Keratinocyte (primary cell): Measurements from ENCODE around the gene TSPEAR. TPM values are rescaled to one million over a fixed set of nuclear protein-coding genes. Genes with fewer than 3 reads are reported as not detected.

Source experiments
- DNase-seq: peaks from one replicate; pipeline ENCODE4 v3.0.0-alpha.2; 2011; ENCODE audit warnings: low read depth, missing footprints, low spot score
- FAIRE-seq: peaks from 2 replicates; lab custom pipeline; 2011; peaks lifted over from hg19 to GRCh38; lab: Jason Lieb, UNC
- H2AFZ ChIP-seq: 2 replicates; pipeline ENCODE4 v1.6.0; 2012; ENCODE audit warnings: low read length, control low read depth, inconsistent platforms; ENCODE audit not compliant: control insufficient read depth
- H3K27ac ChIP-seq: 2 replicates; pipeline ENCODE4 v1.5.1; 2011; ENCODE audit warnings: low read length; ENCODE audit not compliant: control insufficient read depth, insufficient read depth
- H3K27me3 ChIP-seq: 3 replicates; pipeline ENCODE4 v1.6.0; 2011; ENCODE audit warnings: low read length; ENCODE audit not compliant: control insufficient read depth, insufficient read depth; ENCODE audit errors: extremely low read depth
- H3K36me3 ChIP-seq, 2 experiments: 2 replicates in 1 of 2; 3 replicates in 1 of 2; pipeline ENCODE4 v1.5.1; 2011; ENCODE audit warnings: low read length in 2 of 2, mild to moderate bottlenecking in 1 of 2; ENCODE audit not compliant: control insufficient read depth in 2 of 2, insufficient read depth in 2 of 2; ENCODE audit errors: extremely low read depth in 1 of 2
- H3K4me1 ChIP-seq: 3 replicates; pipeline ENCODE4 v1.5.1; 2011; ENCODE audit warnings: low read length; ENCODE audit not compliant: control insufficient read depth, insufficient read depth; ENCODE audit errors: extremely low read depth
- H3K4me2 ChIP-seq: 3 replicates; pipeline ENCODE4 v1.6.0; 2011; ENCODE audit warnings: low read depth, low read length; ENCODE audit not compliant: control insufficient read depth, insufficient read depth; ENCODE audit errors: extremely low read depth
- H3K4me3 ChIP-seq, 3 experiments: fragments of 200-600 bp in 1 of 3; sonication (generic) in 1 of 3; 2 replicates in 2 of 3; 3 replicates in 1 of 3; pipeline ENCODE4 v1.5.1; 2011 to 2016; ENCODE audit warnings: low read length in 3 of 3, mild to moderate bottlenecking in 3 of 3, control low read depth in 2 of 3, inconsistent platforms in 1 of 3, low read depth in 1 of 3, mixed read lengths in 1 of 3, mixed run types in 1 of 3, moderate library complexity in 1 of 3; ENCODE audit not compliant: control insufficient read depth in 2 of 3, insufficient read depth in 2 of 3; ENCODE audit errors: extremely low read depth in 1 of 3
- H3K79me2 ChIP-seq: 2 replicates; pipeline ENCODE4 v1.6.0; 2012; ENCODE audit warnings: low read length; ENCODE audit not compliant: control insufficient read depth, insufficient read depth
- H3K9ac ChIP-seq: 3 replicates; pipeline ENCODE4 v1.6.0; 2011; ENCODE audit warnings: low read length; ENCODE audit not compliant: control insufficient read depth, insufficient read depth; ENCODE audit errors: extremely low read depth
- H3K9me1 ChIP-seq: 3 replicates; pipeline ENCODE4 v1.6.0; 2011; ENCODE audit warnings: low read length; ENCODE audit not compliant: control insufficient read depth, insufficient read depth; ENCODE audit errors: extremely low read depth
- H3K9me3 ChIP-seq: 2 replicates; pipeline ENCODE4 v1.5.1; 2012; ENCODE audit warnings: low read depth, low read length; ENCODE audit not compliant: control insufficient read depth
- H4K20me1 ChIP-seq: 3 replicates; pipeline ENCODE4 v1.6.0; 2011; ENCODE audit warnings: low read length; ENCODE audit not compliant: control insufficient read depth, insufficient read depth; ENCODE audit errors: extremely low read depth
- CTCF ChIP-seq, 3 experiments: IDR thresholded peaks in 1 of 3; conservative IDR thresholded peaks in 1 of 3; optimal IDR thresholded peaks in 1 of 3; 2 replicates in 2 of 3; 3 replicates in 1 of 3; pipeline versions ENCODE3 to v1.5.1; 2011; ENCODE audit warnings: low read length in 3 of 3, mild to moderate bottlenecking in 3 of 3, moderate library complexity in 2 of 3, control low read depth in 1 of 3, inconsistent platforms in 1 of 3; ENCODE audit not compliant: insufficient read depth in 2 of 3; ENCODE audit errors: extremely low read depth in 1 of 3
- EZH2 ChIP-seq: IDR thresholded peaks from one replicate; pipeline ENCODE4 v1.6.1; 2012; ENCODE audit warnings: inconsistent platforms, mild to moderate bottlenecking, low read length, moderate library complexity
- dilution Hi-C: fragments of 300-500 bp; cut with MboI; formaldehyde crosslinking; loops from one replicate; pipeline ENCODE4 v1.7.0; 2020; ENCODE audit warnings: low sequenced_read_pairs; ENCODE audit not compliant: extremely low pct_ligation_motif_present
- polyA plus RNA-seq, 5 experiments: library from polyadenylated mRNA; depleted of rRNA in 3 of 5; stranded (reverse) in 3 of 5; stranded (forward) in 1 of 5; unstranded in 1 of 5; fragments of >200 nt; gene quantifications; 1 replicate in 1 of 5; 2 replicates in 3 of 5; 3 replicates in 1 of 5; pipeline versions ENCODE4 v1.2.1 to v1.2.3, GENCODE V29; 2011 to 2012; ENCODE audit warnings: missing spikeins in 2 of 5, low read depth in 1 of 5, low replicate concordance in 1 of 5

TSPEAR gene
- polyA plus RNA-seq, 1 donor (not counting 4 experiments of a cell fraction or from before 2014, with no cell fraction given) = 0.12 TPM

DNA sequence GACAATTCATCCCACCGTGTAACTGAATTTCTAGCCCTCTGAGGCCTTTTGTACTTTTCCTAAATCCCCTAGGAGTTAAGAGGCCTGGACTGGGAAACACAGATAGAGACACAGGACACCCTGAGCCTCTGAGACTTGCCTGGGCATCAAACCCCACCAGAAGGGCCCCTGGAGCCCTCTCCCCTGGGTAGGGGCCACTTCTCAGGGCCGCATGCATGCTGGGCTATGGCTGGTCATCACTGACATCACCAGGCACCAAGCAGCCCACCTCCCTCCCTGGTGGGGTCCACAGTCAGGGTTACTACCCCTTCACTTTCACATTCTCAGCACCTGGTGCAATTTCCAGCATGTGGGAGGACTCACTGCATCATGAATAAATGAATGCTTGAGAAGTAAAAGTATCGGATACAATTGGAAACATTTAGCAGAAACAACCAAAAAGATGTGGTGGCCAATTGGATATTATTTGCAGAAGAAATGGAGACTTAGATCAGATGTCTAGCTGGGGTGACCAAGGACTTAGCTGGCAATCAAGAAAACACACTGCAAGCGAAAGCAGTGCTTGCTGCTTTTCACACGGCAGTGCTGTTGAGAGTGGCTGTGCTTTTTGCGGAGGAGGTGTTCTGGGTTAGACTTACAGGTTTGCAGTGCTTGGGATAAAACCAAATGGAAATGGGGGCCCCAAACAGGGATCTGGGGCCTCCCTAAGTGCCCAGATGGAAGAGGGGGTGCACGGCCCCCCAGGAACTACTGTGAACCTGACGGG is 111.9 kb downstream of the TSPEAR start:
- H3K27ac ChIP-seq = no peak overlapping the region
- dilution Hi-C loops = no loop called here
- no peaks in the 10 kb centered on the region for H4K20me1 ChIP-seq
- no peak overlapping the region for H3K9ac ChIP-seq
- H3K9me3 ChIP-seq = no peaks in the 10 kb centered on the region
- FAIRE-seq (no peak), DNase-seq (no peak)
- H3K9me1 ChIP-seq = no peaks in the 10 kb centered on the region
- H3K27me3 ChIP-seq = peaks cover 2% of the 10 kb centered on the region
- no peak overlapping the region for H3K4me2 ChIP-seq
- no peaks in the 10 kb centered on the region for H3K36me3 ChIP-seq
- TF ChIP-seq CTCF (optimal IDR thresholded peaks at IDR 0.05 in 1 of 3, IDR thresholded peaks at IDR 0.05 in 1 of 3, conservative IDR thresholded peaks at IDR 0.05 in 1 of 3; ENCODE audit: extremely low read depth in 1 of 3, insufficient read depth in 2 of 3, low read length in 3 of 3) (no peak), EZH2 (no peak)
- H2AFZ ChIP-seq = no peak overlapping the region
- no peak overlapping the region for H3K4me3 ChIP-seq
- H3K79me2 ChIP-seq = no peaks in the 10 kb centered on the region
- H3K4me1 ChIP-seq = peaks cover 2% of the 10 kb centered on the region

- FAIRE-seq (no peak), DNase-seq (no peak)
- dilution Hi-C loops = no loop called here
- H3K27me3 ChIP-seq = peaks cover under 1% of the 10 kb centered on the region
- H3K4me2 ChIP-seq = no peak overlapping the region
- H3K79me2 ChIP-seq = no peaks in the 10 kb centered on the region
- TF ChIP-seq CTCF (optimal IDR thresholded peaks at IDR 0.05 in 1 of 3, IDR thresholded peaks at IDR 0.05 in 1 of 3, conservative IDR thresholded peaks at IDR 0.05 in 1 of 3; ENCODE audit: extremely low read depth in 1 of 3, insufficient read depth in 2 of 3, low read length in 3 of 3) (no peak), EZH2 (no peak)
- H4K20me1 ChIP-seq = no peaks in the 10 kb centered on the region
- no peaks in the 10 kb centered on the region for H3K36me3 ChIP-seq
- no peak overlapping the region for H2AFZ ChIP-seq
- no peaks in the 10 kb centered on the region for H3K9me3 ChIP-seq
- H3K27ac ChIP-seq = no peak overlapping the region
- peaks cover 7% of the 10 kb centered on the region for H3K4me1 ChIP-seq
- H3K4me3 ChIP-seq = no peak overlapping the region
- no peak overlapping the region for H3K9ac ChIP-seq
- no peaks in the 10 kb centered on the region for H3K9me1 ChIP-seq
Observed at GRCh38 chr21:44598061-44598460, 113.3 kb downstream of the TSPEAR start.
